Measurements from ENCODE around the gene SPATA21.

GRCh38 chr1:16405441-16405840, 31.8 kb downstream of the SPATA21 start:
- TF ChIP-seq EZH2 (IDR thresholded peaks at IDR 0.05; ENCODE audit: insufficient read depth, poor library complexity, severe bottlenecking) (no peak), EZH2phosphoT487 (IDR thresholded peaks at IDR 0.05; ENCODE audit: insufficient read depth, low read depth) (no peak)
